RWPE2 (cell line): ENCODE data around the gene RAX2.
A peak's percentile ranks its signal among the peaks of the same experiment; 100 is the strongest.

ENCODE experiments used
- ATAC-seq: fragments of 200-7000 bp; cut with Tn5 transposase; 3 replicates; pipeline ENCODE4 v1.9.1; 2021; ENCODE audit warnings: low read depth
- DNase-seq: peaks from one replicate; pipeline ENCODE4 v3.0.0-alpha.2; 2020; ENCODE audit warnings: low spot score
- H3K27ac ChIP-seq: fragments of 450-650 bp; 2 replicates; pipeline ENCODE4 v1.5.1; 2017; ENCODE audit warnings: mild to moderate bottlenecking; ENCODE audit not compliant: poor library complexity, severe bottlenecking
- H3K27me3 ChIP-seq: fragments of 250-450 bp; sonication (Bioruptor Pico); 2 replicates; pipeline ENCODE4 v1.5.1; 2021; ENCODE audit warnings: mild to moderate bottlenecking, moderate library complexity; ENCODE audit not compliant: insufficient read depth, poor library complexity, severe bottlenecking
- H3K36me3 ChIP-seq: fragments of 250-450 bp; sonication (Bioruptor Pico); 2 replicates; pipeline ENCODE4 v1.5.1; 2020; ENCODE audit warnings: low read depth, mild to moderate bottlenecking, moderate library complexity
- H3K4me1 ChIP-seq: fragments of 250-450 bp; sonication (Bioruptor Pico); 2 replicates; pipeline ENCODE4 v1.5.1; 2021; ENCODE audit warnings: mild to moderate bottlenecking, moderate library complexity; ENCODE audit not compliant: insufficient read depth, poor library complexity, severe bottlenecking
- H3K4me3 ChIP-seq: fragments of 250-450 bp; sonication (Bioruptor Pico); 2 replicates; pipeline ENCODE4 v1.5.1; 2021; ENCODE audit warnings: mild to moderate bottlenecking, moderate library complexity; ENCODE audit not compliant: severe bottlenecking
- H3K9me3 ChIP-seq: fragments of 250-450 bp; sonication (Bioruptor Pico); 2 replicates; pipeline ENCODE4 v1.5.1; 2021; ENCODE audit warnings: mild to moderate bottlenecking, moderate library complexity; ENCODE audit not compliant: severe bottlenecking
- TF ChIP-seq, protein P1 (sequence below): fragments of 450-650 bp; IDR thresholded peaks from one replicate; pipeline ENCODE4 v1.5.1; 2017; ENCODE audit warnings: mild to moderate bottlenecking, moderate library complexity; ENCODE audit not compliant: poor library complexity, severe bottlenecking

The RAX2 gene

DNA sequence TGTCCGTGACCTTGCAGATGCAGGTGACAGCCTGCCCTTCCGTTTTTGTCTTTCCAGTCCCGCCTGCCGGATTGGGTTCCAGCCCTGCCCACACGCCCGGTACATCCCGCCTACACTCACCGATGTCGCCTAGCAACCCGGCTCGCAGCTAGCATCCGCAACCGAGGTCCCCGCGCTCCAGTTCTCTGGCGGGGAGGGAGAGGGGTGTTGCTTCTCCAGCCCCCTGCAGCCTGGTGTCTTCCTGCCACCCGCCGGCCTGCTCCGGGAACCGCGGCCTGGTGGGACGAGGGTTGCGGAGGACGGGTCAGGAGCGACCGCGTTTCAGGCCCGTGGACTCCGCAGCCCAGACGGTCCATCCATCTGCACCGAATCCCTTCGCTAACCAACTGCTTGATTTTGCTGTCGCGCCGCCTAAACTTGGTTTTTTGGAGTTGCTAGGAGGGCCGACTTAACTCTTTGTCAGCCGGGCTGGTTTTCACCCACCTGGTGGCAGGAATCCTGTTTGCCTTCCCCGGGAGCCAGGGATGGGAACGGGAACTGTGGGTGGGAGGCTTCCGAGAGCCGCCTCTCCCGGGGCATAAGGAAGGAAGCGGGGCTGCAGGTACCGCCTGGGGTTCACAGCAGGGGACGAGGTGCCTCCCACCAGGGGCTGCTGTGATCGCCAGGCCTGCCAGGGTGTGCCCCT lies 29.5 kb upstream of the RAX2 start:
- TF ChIP-seq, protein P1, sequence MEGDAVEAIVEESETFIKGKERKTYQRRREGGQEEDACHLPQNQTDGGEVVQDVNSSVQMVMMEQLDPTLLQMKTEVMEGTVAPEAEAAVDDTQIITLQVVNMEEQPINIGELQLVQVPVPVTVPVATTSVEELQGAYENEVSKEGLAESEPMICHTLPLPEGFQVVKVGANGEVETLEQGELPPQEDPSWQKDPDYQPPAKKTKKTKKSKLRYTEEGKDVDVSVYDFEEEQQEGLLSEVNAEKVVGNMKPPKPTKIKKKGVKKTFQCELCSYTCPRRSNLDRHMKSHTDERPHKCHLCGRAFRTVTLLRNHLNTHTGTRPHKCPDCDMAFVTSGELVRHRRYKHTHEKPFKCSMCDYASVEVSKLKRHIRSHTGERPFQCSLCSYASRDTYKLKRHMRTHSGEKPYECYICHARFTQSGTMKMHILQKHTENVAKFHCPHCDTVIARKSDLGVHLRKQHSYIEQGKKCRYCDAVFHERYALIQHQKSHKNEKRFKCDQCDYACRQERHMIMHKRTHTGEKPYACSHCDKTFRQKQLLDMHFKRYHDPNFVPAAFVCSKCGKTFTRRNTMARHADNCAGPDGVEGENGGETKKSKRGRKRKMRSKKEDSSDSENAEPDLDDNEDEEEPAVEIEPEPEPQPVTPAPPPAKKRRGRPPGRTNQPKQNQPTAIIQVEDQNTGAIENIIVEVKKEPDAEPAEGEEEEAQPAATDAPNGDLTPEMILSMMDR, result no peak
- H3K4me3 ChIP-seq, result no peak overlapping the region
- no peaks in the 10 kb centered on the region for H3K9me3 ChIP-seq
- peaks cover 21% of the 10 kb centered on the region for H3K27me3 ChIP-seq
- ATAC-seq, result peak; percentile 19; the same call in 1 of the 3 replicates
- no peak overlapping the region for H3K27ac ChIP-seq
- DNase-seq, result peak; percentile 52
- H3K4me1 ChIP-seq, result no peaks in the 10 kb centered on the region
- no peaks in the 10 kb centered on the region for H3K36me3 ChIP-seq

DNA sequence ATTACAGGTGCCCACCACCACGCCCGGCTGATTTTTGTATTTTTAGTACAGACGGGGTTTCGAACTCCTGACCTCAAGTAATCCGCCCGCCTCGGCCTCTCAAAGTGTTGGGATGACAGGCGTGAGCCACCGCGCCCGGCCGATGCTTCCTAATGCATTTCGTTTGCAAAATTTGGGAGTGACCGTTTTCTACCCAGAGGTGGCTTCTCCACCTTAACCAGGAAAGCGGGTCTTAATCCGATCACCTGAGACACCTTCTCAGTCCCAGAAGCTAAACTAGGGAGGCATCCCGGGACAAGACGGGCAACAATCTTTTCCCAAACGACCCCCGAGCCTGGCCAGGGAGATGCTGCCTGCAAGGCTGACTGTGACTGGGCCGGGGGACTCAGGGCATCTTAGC lies 29.0 kb upstream of the RAX2 start:
- TF ChIP-seq, protein P1, result no peak

GRCh38 chr19:3798137-3798536 lies 26.1 kb upstream of the RAX2 start:
- H3K4me3 ChIP-seq, result no peak overlapping the region
- no peaks in the 10 kb centered on the region for H3K4me1 ChIP-seq
- H3K27ac ChIP-seq, result no peak overlapping the region
- no peaks in the 10 kb centered on the region for H3K36me3 ChIP-seq
- ATAC-seq (no peak), DNase-seq (no peak)
- no peaks in the 10 kb centered on the region for H3K9me3 ChIP-seq
- H3K27me3 ChIP-seq, result peaks cover 21% of the 10 kb centered on the region
- TF ChIP-seq, protein P1, result no peak

More for the DNA sequence above, 29.0 kb upstream of the RAX2 start:
- no peak overlapping the region for H3K4me3 ChIP-seq
- ATAC-seq, result no peak
- H3K4me1 ChIP-seq, result no peaks in the 10 kb centered on the region
- no peaks in the 10 kb centered on the region for H3K36me3 ChIP-seq
- DNase-seq, result no peak
- H3K27ac ChIP-seq, result no peak overlapping the region
- no peaks in the 10 kb centered on the region for H3K9me3 ChIP-seq
- H3K27me3 ChIP-seq, result peaks cover 21% of the 10 kb centered on the region

DNA sequence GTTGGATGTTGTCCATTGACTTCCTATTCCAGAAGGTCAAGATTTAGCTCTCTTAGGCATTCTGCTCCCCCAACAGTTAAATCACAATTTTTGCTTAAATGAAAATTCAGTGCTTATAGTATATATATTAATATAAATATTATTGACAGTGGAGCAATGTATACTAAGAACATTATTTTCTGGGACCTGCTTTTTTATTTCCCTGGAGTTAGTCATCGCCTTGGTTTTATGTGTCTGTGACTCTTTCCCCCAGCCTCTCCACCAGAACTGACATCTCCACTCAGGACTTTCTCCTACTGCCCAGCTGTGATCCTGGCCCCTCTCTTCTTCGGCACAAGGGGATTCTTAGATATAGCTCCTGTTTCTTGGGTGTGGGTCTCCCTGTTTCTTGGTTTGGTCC lies 24.3 kb upstream of the RAX2 start:
- Histone ChIP-seq H3K36me3 (no peaks in the 10 kb centered on the region), H3K27me3 (peaks cover 11% of the 10 kb centered on the region), H3K9me3 (no peaks in the 10 kb centered on the region), H3K27ac (no peak overlapping the region), H3K4me1 (no peaks in the 10 kb centered on the region), H3K4me3 (no peak overlapping the region)
- DNase-seq, result no peak
- TF ChIP-seq, protein P1, result no peak
- no peak for ATAC-seq

- Histone ChIP-seq H3K4me1 (no peaks in the 10 kb centered on the region), H3K9me3 (no peaks in the 10 kb centered on the region), H3K27ac (no peak overlapping the region), H3K4me3 (no peak overlapping the region), H3K27me3 (no peaks in the 10 kb centered on the region), H3K36me3 (no peaks in the 10 kb centered on the region)
- DNase-seq, result no peak
- ATAC-seq, result no peak
- TF ChIP-seq, protein P1, result no peak
Measured at GRCh38 chr19:3793799-3794198, 21.8 kb upstream of the RAX2 start.
